NCI-H460 (cell line): ENCODE measurements around the gene KIF1A. TPM values are rescaled to one million over a fixed set of nuclear protein-coding genes. Genes with fewer than 3 reads are reported as not detected.
"Not testable (repeated sequence)": the region's sequence is repeated elsewhere in the genome, so short reads cannot be mapped to it uniquely, and the experiment has no call there.

Experiments used
- DNase-seq: peaks from one replicate; pipeline ENCODE4 v3.0.0-alpha.2; 2016; ENCODE audit warnings: low read depth; ENCODE audit errors: extremely low read depth
- total RNA-seq: library from RNA; depleted of rRNA; stranded (reverse); fragments of >200 nt; shearing (Covaris generic); gene quantifications from 2 replicates; pipeline ENCODE4 v1.2.3, GENCODE V29; 2014

The KIF1A gene
- total RNA-seq, 1 experiment from 2014 or later = 0.37 TPM

DNA sequence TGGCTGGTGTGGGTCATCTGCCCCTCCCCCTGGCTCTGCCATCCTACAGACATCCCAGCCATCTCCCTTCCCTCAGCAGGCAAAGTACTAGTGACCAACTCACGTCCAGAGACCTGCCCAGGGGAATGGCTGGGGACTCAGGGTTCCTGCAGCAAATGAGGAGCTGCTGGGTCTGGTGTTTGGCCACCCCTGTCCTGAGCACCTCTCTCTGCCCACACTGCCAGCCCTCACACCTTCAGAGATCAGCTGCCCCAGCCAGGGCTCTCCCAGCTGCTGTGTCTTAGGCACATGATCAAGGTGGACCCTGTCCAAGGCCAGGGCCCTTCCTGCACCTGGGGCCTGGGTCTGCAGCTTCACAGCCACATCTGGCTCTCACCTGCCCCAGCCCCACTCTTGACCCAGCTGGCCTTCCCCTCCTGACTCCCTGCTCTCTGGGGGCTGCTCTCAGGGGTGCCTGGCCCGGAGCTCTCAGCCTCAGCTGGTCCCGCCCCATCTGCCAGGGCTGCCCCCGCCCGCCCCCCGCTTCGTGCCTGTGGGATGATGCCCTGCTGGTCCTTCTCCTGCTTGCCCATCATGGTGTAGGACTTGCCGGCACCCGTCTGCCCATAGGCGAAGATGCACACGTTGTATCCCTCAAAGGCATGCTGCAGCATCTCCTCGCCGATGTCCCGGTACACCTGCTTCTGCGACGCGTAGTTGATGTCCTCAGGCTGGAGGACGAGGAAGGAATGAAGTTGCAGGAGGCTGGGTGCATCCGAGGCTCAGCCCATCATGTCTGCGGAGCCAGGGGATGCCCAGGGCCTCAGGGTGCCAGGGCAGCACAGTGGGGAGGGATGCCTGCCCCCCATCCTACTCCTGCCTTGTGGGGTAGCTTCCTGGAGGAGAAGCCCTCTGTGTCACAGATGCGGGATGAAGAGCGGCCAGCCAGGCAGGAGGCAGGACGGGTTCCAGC is 32.2 kb downstream of the KIF1A start:
- DNase-seq = no peak

DNA sequence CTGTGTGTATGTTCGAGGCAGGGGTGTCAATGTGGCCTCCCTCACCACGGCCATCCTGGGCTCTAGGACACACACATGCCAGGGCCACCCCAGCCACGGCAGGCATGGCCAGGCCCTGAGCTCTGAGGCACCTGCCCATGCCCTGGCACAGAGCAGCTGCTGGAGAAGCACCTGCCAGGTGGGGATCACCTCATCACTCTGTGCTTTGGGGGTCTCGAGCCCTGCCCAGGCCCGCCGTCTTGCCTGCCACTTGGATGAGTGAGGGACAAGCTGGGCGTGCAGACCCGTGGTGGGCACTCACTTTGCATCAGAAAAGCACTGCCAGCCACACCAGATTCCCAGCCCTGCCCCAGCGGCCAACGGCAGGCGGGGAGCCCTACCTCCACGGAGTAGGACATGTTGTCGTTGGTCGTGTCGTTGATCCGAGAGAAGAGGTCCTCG is 33.1 kb downstream of the KIF1A start:
- DNase-seq = no peak

DNA sequence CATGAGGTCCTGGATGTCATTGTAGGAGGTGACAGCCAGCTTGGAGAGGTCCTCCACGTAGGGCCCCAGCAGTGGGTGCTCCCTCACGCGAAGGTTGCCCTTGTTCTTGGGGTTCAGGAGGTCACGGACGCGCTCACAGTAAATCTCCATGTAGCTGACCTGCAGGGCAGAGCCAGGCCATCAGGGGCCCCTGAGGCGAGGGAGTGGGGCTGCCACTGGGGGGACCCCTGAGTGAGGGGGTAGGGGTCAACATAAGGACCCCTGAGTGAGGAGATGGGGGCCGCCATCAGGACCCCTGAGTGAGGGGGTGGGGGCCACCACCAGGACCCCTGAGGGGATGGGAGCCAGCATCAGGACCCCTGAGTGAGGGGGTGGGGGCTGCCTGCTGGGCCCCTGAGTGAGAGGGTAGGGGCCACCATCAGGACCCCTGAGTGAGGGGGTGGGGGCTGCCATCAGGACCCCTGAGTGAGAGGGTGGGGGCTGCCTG is 33.6 kb downstream of the KIF1A start:
- no peak for DNase-seq

DNA sequence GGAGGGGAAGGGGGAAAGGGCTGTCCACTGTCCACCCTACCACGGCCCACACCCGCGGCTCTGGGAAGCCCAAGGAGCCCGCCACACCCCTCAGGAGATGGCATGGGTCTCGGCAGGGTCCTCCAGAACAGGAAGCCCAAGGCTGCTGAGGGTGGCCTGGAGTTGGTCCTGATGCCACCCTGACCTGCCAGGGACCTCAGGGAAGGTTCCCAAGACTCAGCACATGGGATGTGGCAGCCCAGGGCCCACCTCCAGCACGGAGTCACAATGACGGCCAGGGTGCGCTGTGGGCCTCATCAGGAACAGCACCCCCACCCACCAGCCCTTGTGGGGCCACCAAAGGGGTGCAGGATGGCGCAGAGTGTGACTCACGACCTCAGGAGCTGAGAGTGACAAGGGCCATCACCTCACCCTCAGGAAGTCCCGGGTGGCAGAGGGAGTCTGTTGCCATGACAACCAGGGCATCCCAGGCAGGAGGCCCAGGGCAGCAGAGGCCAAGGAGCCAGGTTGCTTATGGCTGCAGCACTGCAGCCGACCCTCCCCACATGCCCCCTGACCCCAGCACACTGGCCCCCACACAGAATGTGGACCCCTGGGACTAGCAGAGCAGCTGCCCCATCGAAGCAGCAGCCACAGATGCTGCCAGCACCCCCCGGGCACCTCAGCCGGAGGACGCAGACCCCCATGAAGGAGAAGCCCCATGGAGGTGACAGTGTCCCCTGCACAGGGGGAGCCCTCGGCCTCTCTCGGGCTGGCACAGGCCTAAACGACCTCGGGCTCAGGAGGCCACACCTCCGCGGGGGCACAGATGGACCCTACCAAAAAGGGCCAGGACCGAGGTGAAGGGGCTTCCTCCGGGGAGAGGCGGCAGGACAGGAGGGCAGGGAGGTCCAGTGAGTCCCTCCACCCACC is 34.3 kb downstream of the KIF1A start:
- DNase-seq = no peak

DNA sequence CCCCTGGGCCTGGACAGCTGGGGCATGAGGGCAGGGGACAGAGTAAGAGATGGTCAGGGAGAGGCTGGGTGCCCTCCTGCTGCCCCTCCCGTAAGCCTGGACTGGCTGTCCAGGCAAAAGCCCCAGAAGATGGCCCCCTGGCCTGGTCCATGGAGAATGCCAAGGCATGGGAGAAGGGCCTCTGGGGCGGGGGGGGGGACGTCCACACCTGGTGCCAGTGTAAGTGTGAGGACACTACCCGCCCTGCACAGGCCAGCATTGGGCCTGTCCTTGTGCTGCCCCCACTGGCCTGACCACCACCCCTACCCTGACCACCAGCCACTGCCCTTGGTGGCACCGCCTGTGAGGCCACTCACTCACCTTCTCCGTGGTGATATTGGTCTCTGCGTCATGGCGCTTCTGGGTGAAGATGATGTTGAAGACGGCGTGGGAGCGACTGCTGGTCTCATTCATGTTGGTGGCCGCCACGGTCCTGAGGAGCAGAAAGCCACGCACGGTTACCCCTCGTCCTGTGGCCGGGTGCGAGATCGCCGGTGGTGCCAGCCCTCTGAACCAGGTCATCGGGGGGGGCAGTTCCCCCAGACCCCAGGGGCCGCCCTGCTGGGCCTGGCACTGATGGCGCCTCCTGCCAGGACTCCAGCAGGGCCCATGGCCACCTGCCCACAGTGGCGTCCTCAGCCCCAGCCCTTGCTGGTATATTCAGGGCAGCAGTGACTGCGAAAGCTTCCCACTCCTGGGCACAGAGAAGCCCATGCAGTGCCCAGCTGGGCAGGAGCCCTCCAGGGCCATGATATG is 35.2 kb downstream of the KIF1A start:
- DNase-seq = no peak

DNA sequence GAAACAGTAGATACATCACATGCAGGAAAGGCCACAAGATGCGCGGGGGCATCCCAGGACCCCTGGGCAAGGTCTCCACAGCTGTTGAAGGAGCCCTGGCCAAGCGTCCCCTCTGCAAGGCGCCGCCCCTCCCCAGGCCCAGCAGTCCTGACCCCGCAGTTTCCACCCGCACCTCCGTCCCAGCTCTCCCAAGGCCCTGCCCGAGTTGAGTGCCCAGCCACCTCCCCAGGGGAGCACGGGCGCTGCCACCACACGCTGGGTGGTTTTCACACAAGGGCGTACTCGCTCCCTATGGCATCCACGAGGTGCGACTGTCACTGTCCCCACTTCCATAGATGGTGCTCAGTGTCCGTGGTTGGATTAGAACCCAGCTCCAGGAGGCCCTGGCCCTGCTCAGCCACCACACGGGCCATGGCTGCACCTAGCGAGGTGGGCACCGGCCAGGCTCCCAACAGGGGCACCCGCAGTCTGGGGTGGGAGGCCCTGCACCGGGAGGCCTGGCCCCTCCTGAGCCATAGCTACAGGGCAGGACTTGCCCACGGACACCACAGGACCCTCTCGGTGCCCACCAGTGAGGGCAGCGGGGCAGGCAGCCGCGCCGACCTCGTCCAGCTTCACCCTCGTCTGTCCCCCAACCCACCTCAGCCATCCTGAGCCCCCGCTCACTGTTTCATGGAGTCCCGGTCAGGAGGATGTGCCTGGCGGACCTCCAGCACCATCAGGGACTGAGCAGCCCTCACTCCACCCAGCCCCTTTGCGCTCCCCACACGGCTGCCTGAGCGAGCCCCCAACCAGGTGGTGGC is 36.0 kb downstream of the KIF1A start:
- no peak for DNase-seq

DNA sequence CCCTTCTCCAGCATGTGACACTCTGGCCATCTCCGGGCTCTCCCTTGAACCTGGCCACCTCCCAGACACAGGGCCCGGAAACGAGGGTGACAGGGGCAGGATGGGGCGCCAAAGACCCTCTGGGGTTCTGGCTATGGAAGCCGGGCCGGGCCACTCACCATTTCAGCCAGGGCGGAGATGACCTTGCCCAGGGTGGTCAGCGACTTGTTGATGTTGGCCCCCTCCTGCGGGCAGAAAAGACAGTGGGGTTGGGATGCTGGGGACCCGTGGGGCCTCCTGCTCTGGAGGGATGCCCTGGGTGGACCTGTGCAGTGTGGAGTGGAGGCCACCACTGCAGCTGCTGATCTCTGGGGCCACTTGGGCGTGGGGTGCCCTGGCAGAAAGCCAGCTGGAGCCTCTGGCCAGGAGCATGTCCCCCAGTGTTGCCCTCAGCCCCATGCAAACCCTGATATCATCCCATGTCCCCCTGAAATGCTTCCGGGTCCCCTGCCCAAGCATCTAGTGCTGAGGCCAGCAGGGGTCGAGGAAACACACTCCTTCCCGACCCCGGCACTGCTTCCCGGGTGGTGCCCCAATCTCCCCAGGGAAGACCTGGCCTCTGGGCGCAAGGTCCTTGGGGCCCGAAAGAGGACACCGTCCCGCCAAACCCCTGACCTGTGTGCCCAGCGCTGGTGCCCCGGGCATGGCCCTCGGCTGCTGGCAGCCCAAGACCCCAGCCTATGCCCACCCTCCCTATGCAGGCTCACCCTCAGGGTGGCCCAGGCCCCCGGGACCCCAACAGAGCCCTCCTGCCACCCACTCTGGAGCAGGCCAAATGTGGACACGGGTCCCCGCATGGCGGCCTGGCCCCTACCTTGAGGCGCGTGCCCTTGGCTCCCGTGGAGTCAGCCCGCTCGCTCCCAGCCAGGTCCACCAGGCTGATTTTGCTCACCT is 36.9 kb downstream of the KIF1A start:
- no peak for DNase-seq

DNA sequence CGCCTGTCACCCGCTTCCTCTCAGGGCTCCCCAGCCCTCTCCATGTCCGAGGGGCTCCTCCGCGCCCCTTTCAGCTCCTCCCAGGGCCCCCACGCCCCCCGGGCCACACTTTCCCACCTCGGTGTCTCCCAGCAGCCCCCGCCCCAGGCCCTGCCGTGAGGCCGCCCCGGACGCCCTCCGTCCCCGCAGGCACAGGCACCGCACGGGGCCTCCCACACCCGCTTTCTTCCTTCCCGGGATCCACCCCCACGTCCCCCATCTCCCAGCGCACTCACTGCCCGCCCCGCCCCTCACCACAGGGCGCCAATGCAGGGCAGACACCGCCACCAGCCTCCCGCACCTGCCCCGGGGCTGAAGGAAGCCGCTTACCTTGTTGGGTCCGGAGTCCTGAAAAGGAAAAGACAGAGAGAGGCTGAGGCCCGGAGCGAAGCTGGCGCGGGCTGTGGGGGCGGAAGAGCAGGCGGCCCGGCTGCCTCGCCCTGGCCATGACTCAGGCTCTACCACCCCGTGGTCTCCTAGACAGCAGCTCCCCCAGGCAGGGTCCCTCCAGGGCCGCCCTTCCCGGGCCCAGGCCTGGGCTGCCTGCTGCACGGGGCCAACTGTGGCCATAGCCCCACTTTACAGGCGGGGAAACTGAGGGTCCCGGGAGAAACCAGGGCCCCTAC is 37.7 kb downstream of the KIF1A start:
- no peak for DNase-seq

DNA sequence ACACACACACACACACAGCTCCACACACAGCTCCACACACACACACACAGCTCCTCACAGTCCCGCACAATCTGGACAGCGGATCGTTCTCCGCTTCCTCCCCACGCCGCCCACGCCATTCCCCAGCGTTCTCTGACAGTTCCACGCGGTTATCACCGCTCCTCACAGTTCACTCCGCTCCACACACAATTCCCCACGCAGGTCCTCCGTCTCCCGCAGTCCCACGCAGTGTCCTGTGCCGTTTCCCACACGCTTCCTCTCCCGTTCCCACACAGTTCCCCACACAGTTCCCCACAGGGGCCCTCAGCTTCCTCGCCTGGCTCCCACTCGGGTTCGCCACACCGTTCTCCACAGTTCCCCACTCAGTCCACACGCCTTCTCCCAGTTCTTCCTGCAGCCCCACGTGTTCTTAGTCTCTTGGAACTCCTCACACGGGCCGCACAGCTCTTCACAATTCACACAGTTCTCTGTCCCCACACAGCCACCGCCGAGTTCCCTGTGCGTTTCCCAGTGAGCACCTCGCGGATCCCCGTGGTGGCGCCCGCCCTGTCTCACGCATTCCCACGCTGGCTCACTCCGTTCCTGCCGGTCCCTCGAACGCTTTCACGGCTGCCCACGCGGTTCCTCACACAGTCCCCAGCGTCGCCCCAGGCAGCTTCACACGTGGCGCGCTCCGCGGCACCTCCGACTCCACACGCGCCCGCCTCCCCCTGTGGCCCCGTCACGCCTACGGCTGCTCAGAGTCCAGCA is 38.4 kb downstream of the KIF1A start:
- DNase-seq = no peak

DNA sequence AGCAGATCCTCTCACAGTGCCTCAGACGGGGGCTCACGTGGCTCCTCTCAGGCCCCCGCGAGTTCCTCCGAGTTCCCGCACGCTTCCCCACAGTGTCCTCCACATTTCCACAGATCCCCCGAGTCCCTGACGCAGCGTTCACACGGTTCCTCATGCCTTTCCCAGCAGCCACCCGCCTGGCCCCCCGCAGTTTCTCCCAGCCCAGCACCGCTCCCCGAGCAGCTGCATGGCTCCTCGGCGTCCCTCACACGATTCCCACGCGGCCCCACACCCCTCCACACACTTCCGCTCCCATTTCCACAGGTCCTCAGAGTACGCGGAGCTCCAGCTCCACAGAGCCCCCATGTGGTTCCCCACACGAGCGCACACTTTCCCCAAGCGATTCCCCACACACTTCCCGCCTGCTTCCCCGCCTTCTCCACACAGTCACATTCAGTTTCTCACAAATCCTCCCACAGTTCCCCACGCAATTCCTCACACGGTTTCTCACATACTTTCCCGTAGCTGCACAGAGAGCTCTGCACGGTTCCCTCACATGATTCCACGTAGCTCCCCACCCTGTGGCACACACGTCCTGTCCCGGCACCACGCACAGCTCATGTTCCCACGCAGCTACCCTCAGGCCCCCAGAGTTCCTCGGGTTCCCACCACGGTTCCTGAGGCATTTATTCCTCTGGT is 39.9 kb downstream of the KIF1A start:
- no peak for DNase-seq

DNA sequence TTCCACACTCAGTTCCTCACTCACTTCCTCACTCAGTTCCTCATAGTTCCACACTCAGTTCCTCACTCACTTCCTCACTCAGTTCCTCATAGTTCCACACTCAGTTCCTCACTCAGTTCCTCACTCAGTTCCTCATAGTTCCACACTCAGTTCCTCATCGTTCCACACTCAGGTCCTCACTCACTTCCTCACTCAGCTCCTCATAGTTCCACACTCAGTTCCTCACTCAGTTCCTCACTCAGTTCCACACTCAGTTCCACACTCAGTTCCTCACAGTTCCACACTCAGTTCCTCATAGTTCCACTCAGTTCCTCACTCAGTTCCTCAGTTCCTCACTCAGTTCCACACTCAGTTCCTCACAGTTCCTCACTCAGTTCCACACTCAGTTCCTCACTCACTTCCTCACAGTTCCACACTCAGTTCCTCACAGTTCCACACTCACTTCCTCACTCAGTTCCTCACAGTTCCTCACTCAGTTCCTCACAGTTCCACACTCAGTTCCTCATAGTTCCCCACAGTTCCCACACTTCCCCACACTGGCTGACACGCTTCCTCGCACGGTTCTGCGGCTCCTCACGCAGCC is 40.7 kb downstream of the KIF1A start:
- not testable (repeated sequence) for DNase-seq

DNA sequence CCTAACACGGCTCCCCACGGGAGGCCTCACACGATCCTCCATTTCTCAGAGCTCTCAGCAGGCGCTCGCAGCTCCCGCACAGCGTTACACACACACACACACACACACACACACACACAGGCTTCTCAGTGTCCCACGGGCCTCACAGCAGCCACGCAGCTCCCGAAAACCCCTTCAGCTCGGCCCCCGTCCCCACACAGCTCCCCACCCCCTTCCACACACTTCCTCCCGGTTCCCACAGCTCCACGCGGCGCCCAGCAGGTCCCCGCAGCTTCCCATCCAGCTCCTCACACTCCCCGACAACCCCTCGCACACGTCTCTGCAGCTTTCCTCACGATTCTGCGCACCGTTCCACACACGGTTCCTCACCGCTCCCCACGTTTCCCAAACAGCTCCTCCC is 41.6 kb downstream of the KIF1A start:
- DNase-seq = no peak

DNA sequence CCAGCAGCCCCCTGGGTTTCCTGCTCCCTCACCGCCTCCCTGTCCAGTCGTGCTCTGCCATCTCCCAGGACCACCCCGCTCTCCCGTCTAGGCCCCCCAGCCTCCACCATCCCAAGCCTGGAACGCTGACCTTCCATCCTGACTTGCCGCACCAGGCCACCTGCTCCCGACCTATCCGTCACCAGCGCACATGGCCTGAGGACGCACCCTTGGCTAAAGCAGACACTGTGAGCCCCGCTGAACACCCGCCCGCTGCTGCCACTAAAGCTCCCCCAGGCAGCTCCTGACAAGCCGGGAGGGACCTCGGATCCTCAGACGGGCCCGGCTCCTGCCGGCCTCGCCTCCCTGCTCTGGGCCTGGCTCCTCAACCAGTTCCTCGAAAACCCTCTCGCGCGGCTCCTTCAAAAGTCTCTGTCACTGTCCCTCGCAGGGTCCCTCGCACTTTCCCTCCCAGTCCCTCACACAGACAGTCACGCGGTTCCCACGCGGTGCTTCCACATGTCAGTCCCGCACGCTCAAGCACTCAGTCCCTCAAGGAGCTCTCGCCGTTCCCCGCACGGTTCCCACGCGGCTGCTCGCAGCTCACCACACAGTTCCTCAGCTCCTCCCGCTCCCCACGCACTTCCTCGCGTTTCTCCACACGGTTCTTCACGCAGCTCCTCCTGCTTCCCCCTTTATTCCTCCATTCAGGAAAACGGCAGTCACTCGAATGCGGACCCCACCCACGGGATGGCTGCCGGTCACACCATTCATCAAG is 42.4 kb downstream of the KIF1A start:
- DNase-seq = no peak

DNA sequence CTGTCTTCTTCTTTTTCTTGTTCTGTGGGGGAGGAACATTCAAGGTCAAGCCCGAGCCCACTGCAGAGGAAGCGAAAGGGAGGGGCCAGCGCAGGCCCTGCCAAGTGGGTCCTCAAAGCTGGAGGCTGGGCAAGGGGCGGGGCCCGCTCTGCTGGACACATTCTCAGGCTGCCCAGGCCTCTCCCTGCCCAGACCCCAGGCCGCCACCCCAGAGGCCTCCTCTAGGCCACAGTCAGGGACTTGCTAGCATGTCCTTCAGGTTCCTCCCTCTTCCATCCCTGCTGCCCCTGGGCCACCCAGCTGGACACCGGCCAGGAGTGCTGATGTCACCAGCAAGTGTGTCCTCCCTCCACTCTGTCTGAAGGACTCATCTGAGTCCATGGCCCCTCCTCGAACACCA is 44.1 kb downstream of the KIF1A start:
- no peak for DNase-seq

DNA sequence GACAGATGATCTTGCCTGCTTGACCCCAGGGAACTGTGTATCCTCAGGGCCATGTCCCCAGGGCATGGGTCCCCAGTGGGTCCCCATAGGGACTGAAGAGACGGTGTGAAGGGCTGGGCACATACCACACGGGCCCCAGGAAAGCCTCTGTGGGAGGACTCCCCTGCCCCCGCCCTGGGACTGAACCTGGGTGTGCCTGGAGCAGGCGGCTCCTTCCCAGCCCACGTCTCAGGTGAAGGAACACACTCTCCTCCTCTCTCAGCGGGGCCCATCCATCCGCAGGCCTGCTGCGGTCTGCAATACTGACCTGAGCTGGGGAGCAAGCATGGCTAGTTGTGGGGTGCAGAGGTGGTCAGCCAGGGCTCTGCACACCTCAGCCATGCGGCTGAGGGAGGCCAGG is 45.2 kb downstream of the KIF1A start:
- no peak for DNase-seq

DNA sequence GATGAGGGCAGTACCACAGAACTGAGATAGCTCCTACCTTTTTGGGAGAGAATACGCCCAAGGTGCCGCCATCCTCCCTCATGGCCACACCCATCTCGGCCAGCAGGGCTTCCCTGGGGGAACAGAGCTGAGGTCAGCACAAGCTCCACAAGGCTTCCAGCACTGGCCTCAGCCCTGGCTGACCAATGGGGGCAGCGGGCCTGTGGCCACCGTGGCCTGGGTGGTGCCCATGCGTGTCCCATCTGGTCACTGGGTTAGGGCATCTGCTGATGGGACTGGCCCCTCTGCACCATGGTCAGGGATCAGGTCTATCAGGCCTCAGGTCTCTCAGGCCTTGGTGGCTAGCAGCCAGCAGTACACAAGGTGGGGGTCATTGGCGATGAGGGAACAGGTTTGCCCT is 50.9 kb downstream of the KIF1A start:
- DNase-seq = no peak
